Measurements from ENCODE around the gene SPTB. TPM values are rescaled to one million over a fixed set of nuclear protein-coding genes. Genes with fewer than 3 reads are reported as not detected.

The SPTB gene
- polyA plus RNA-seq, 1 donor (not counting 4 experiments of a cell fraction or from before 2014, with no cell fraction given) = not detected

DNA sequence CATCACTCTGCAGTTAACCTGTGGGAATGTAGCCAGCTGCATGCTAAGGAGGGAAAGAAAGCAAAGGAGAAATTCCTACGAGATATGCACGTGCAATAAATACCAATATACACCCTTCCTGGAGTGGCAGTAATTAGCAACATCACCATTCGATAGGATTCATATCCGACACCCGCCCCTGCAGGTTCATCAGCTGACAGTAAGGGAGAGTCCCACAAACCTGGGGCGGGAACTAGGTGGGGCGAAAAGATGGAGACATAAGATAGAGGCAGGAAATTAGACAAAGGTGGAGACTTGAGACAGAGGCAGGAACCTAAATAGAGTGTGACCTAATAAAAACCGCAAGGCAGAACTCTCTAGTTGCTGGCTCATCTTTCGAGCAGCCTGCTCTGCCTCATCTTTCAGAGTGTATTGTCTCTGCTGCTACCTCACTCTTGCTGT, 123.9 kb downstream of the SPTB start:
- dilution Hi-C loops (cut with MboI; ENCODE audit: extremely low pct_ligation_motif_present, low sequenced_read_pairs) = no loop called here
- no peaks in the 10 kb centered on the region for H3K9me1 ChIP-seq (ENCODE audit: control insufficient read depth, extremely low read depth, insufficient read depth, low read length)
- no peak for TF ChIP-seq EZH2 (IDR thresholded peaks at IDR 0.05; ENCODE audit: low read length)
- TF ChIP-seq, protein P1, sequence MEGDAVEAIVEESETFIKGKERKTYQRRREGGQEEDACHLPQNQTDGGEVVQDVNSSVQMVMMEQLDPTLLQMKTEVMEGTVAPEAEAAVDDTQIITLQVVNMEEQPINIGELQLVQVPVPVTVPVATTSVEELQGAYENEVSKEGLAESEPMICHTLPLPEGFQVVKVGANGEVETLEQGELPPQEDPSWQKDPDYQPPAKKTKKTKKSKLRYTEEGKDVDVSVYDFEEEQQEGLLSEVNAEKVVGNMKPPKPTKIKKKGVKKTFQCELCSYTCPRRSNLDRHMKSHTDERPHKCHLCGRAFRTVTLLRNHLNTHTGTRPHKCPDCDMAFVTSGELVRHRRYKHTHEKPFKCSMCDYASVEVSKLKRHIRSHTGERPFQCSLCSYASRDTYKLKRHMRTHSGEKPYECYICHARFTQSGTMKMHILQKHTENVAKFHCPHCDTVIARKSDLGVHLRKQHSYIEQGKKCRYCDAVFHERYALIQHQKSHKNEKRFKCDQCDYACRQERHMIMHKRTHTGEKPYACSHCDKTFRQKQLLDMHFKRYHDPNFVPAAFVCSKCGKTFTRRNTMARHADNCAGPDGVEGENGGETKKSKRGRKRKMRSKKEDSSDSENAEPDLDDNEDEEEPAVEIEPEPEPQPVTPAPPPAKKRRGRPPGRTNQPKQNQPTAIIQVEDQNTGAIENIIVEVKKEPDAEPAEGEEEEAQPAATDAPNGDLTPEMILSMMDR (optimal IDR thresholded peaks at IDR 0.05 in 1 of 3, IDR thresholded peaks at IDR 0.05 in 1 of 3, conservative IDR thresholded peaks at IDR 0.05 in 1 of 3; ENCODE audit: extremely low read depth in 1 of 3, insufficient read depth in 2 of 3, low read length in 3 of 3) = no peak
- peak; percentile 91 for DNase-seq (ENCODE audit: low read depth, low spot score)
- no peak overlapping the region for H2AFZ ChIP-seq (ENCODE audit: control insufficient read depth, low read length)
- peak overlapping the region; percentile 88 for H3K27ac ChIP-seq (ENCODE audit: control insufficient read depth, insufficient read depth, low read length)
- H3K4me3 ChIP-seq (ENCODE audit: control insufficient read depth in 2 of 3, extremely low read depth in 1 of 3, insufficient read depth in 2 of 3, low read depth in 1 of 3, low read length in 3 of 3) = no peak overlapping the region
- no peaks in the 10 kb centered on the region for H3K79me2 ChIP-seq (ENCODE audit: control insufficient read depth, insufficient read depth, low read length)
- no peaks in the 10 kb centered on the region for H3K27me3 ChIP-seq (ENCODE audit: control insufficient read depth, extremely low read depth, insufficient read depth, low read length)
- no peaks in the 10 kb centered on the region for H3K9me3 ChIP-seq (ENCODE audit: control insufficient read depth, low read depth, low read length)
- no peaks in the 10 kb centered on the region for H4K20me1 ChIP-seq (ENCODE audit: control insufficient read depth, extremely low read depth, insufficient read depth, low read length)
- no peaks in the 10 kb centered on the region for H3K36me3 ChIP-seq (ENCODE audit: control insufficient read depth in 2 of 2, extremely low read depth in 1 of 2, insufficient read depth in 2 of 2, low read length in 2 of 2)
- H3K4me2 ChIP-seq (ENCODE audit: control insufficient read depth, extremely low read depth, insufficient read depth, low read depth, low read length) = peak overlapping the region; percentile 61
- H3K4me1 ChIP-seq (ENCODE audit: control insufficient read depth, extremely low read depth, insufficient read depth, low read length) = peaks cover 59% of the 10 kb centered on the region
- peak; percentile 97 for FAIRE-seq
- peak overlapping the region; percentile 81 for H3K9ac ChIP-seq (ENCODE audit: control insufficient read depth, extremely low read depth, insufficient read depth, low read length)

DNA sequence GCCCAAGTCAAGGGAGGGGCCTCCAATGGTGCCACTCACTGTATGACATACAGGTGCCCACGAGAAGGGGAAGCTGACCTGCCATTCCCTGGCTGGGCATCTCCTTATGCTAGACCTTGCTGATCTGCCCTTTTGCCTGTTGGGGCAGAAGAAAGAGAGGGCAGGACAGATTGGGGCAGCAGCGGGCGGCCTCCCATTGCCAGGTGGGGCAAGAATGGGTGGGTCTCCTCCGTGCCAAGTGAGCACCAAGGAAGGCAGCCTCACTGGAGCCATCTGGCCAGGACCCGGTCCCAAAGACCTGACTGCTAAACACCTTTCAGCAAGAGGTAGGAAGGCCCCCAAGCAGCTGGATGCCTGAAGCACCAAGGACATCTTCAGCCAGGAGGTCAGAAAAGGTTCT, 125.0 kb downstream of the SPTB start:
- no peak overlapping the region for H3K4me3 ChIP-seq (ENCODE audit: control insufficient read depth in 2 of 3, extremely low read depth in 1 of 3, insufficient read depth in 2 of 3, low read depth in 1 of 3, low read length in 3 of 3)
- no peaks in the 10 kb centered on the region for H3K27me3 ChIP-seq (ENCODE audit: control insufficient read depth, extremely low read depth, insufficient read depth, low read length)
- no peaks in the 10 kb centered on the region for H3K9me1 ChIP-seq (ENCODE audit: control insufficient read depth, extremely low read depth, insufficient read depth, low read length)
- no peaks in the 10 kb centered on the region for H4K20me1 ChIP-seq (ENCODE audit: control insufficient read depth, extremely low read depth, insufficient read depth, low read length)
- TF ChIP-seq, protein P1 (optimal IDR thresholded peaks at IDR 0.05 in 1 of 3, IDR thresholded peaks at IDR 0.05 in 1 of 3, conservative IDR thresholded peaks at IDR 0.05 in 1 of 3; ENCODE audit: extremely low read depth in 1 of 3, insufficient read depth in 2 of 3, low read length in 3 of 3) = no peak
- TF ChIP-seq EZH2 (IDR thresholded peaks at IDR 0.05; ENCODE audit: low read length) = no peak
- no peaks in the 10 kb centered on the region for H3K9me3 ChIP-seq (ENCODE audit: control insufficient read depth, low read depth, low read length)
- dilution Hi-C loops (cut with MboI; ENCODE audit: extremely low pct_ligation_motif_present, low sequenced_read_pairs) = no loop called here
- H3K4me1 ChIP-seq (ENCODE audit: control insufficient read depth, extremely low read depth, insufficient read depth, low read length) = peaks cover 50% of the 10 kb centered on the region
- no peak overlapping the region for H3K4me2 ChIP-seq (ENCODE audit: control insufficient read depth, extremely low read depth, insufficient read depth, low read depth, low read length)
- DNase-seq (ENCODE audit: low read depth, low spot score) (no peak), FAIRE-seq (no peak)
- no peaks in the 10 kb centered on the region for H3K79me2 ChIP-seq (ENCODE audit: control insufficient read depth, insufficient read depth, low read length)
- peak overlapping the region; percentile 85 for H3K27ac ChIP-seq (ENCODE audit: control insufficient read depth, insufficient read depth, low read length)
- H3K9ac ChIP-seq (ENCODE audit: control insufficient read depth, extremely low read depth, insufficient read depth, low read length) = no peak overlapping the region
- peaks cover 1 to 6% of the 10 kb centered on the region in 2 experiments for H3K36me3 ChIP-seq (ENCODE audit: control insufficient read depth in 2 of 2, extremely low read depth in 1 of 2, insufficient read depth in 2 of 2, low read length in 2 of 2)
- no peak overlapping the region for H2AFZ ChIP-seq (ENCODE audit: control insufficient read depth, low read length)

Measured in keratinocyte (primary cell).